GM19463 (cell line): Measurements from ENCODE around the gene NDST1.

Source experiments
- ATAC-seq: cut with Tn5 transposase; IDR thresholded peaks from one replicate; pipeline ENCODE4 v1.9.1; 2021; ENCODE audit warnings: mild to moderate bottlenecking, moderate library complexity; ENCODE audit not compliant: unreplicated experiment

The NDST1 gene

GRCh38 chr5:150521939-150522503 lies 14.1 kb downstream of the NDST1 start:
- ATAC-seq = no peak

GRCh38 chr5:150522504-150523414 lies 14.8 kb downstream of the NDST1 start:
- no peak for ATAC-seq

- peak; percentile 53 for ATAC-seq
Measured at GRCh38 chr5:150523472-150524350, 15.8 kb downstream of the NDST1 start.

- ATAC-seq = no peak
Measured at GRCh38 chr5:150525163-150525562, 17.2 kb downstream of the NDST1 start.

- no peak for ATAC-seq
Measured at GRCh38 chr5:150525781-150526180, 17.9 kb downstream of the NDST1 start.

- no peak for ATAC-seq
Measured at GRCh38 chr5:150527038-150527437, 19.1 kb downstream of the NDST1 start.

GRCh38 chr5:150527808-150528207 lies 19.9 kb downstream of the NDST1 start:
- ATAC-seq = no peak

- ATAC-seq = no peak
Measured at GRCh38 chr5:150528924-150529546, 21.1 kb downstream of the NDST1 start.

GRCh38 chr5:150529555-150529954 lies 21.6 kb downstream of the NDST1 start:
- no peak for ATAC-seq

GRCh38 chr5:150530423-150530822 lies 22.5 kb downstream of the NDST1 start:
- no peak for ATAC-seq

GRCh38 chr5:150530951-150531588 lies 23.1 kb downstream of the NDST1 start:
- no peak for ATAC-seq

- no peak for ATAC-seq
Measured at GRCh38 chr5:150531686-150532085, 23.8 kb downstream of the NDST1 start.

- ATAC-seq = no peak
Measured at GRCh38 chr5:150532151-150532550, 24.2 kb downstream of the NDST1 start.

- ATAC-seq = no peak
Measured at GRCh38 chr5:150532996-150533395, 25.1 kb downstream of the NDST1 start.

- no peak for ATAC-seq
Measured at GRCh38 chr5:150534811-150535210, 26.9 kb downstream of the NDST1 start.

- ATAC-seq = no peak
Measured at GRCh38 chr5:150535611-150536010, 27.7 kb downstream of the NDST1 start.

GRCh38 chr5:150538007-150538917 lies 30.3 kb downstream of the NDST1 start:
- no peak for ATAC-seq

- ATAC-seq = no peak
Measured at GRCh38 chr5:150539206-150539605, 31.3 kb downstream of the NDST1 start.

- ATAC-seq = no peak
Measured at GRCh38 chr5:150540042-150540441, 32.1 kb downstream of the NDST1 start.
